ENCODE measurements around the gene FAR2. TPM values are rescaled to one million over a fixed set of nuclear protein-coding genes. Genes with fewer than 3 reads are reported as not detected.
"Not testable (repeated sequence)": the region's sequence is repeated elsewhere in the genome, so short reads cannot be mapped to it uniquely, and the experiment has no call there.

The FAR2 gene
- polyA plus RNA-seq, 1 donor (not counting 4 experiments of a cell fraction or from before 2014, with no cell fraction given), result 9.2 TPM

DNA sequence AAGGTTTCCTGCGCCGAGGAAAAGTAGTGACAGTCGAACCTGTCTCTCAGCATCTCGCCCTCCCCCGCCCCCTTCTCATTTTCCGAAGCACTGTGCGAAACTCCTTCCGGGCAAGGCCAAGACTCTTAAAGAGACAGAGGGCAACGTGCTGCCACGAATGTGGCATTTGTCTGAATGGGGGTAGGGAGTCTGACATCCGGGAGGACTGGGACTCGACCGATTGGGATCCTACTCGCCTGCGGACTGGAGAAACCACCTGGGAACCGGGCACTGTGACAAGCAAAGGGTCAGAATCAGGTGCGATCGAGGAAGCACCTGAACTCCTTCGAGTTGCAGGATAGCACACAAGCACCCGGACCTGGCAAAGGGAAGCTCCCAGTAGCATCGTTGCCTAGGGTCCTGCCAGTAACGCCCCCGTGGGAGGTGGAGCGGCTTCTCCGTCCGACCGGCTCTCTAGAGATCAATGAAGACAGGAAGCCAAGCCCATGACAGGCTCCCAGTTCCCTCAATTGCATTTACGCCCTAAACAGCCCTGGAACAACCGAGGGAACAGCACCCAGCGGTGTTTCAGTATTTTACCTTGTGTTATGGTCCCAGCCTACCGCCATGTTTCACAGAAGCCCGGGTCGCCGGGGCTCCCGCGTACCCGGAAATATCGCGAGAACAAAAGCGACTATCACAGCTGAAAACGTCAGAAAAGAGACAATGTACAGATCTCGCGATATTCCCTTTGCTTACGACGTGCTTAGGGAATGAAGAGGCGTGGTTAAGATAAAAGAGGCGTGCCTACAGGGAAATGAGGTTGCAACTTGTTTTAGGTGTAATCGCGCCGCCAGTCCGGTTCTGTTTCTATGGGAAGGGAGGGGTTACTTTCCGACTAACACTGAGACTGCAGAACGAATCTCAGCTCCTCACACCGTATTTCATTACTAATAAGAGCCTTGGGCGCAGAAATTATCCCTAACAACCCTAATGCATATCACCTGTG lies 231.8 kb downstream of the FAR2 start, which contains the start of gene ERGIC2:
ERGIC2 (minus strand) TSS at position 637 of the 988 bp plus-strand sequence. CDS start 9,539 bp downstream, outside the sequence.
- DNase-seq (ENCODE audit: low read depth, low spot score), result peak; percentile 97
- Histone ChIP-seq H3K4me2 (ENCODE audit: control insufficient read depth, extremely low read depth, insufficient read depth, low read depth, low read length) (peak within 1 kb of the TSS; percentile 97), H4K20me1 (ENCODE audit: control insufficient read depth, extremely low read depth, insufficient read depth, low read length) (no peaks in the 10 kb centered on the region), H3K4me3 (ENCODE audit: control insufficient read depth in 2 of 3, extremely low read depth in 1 of 3, insufficient read depth in 2 of 3, low read depth in 1 of 3, low read length in 3 of 3) (peak within 1 kb of the TSS; percentile 93 to 100 (median 97)), H3K9me1 (ENCODE audit: control insufficient read depth, extremely low read depth, insufficient read depth, low read length) (no peaks in the 10 kb centered on the region), H3K27me3 (ENCODE audit: control insufficient read depth, extremely low read depth, insufficient read depth, low read length) (no peaks in the 10 kb centered on the region), H3K9ac (ENCODE audit: control insufficient read depth, extremely low read depth, insufficient read depth, low read length) (peak within 1 kb of the TSS; percentile 99), H3K9me3 (ENCODE audit: control insufficient read depth, low read depth, low read length) (no peaks in the 10 kb centered on the region), H3K79me2 (ENCODE audit: control insufficient read depth, insufficient read depth, low read length) (peaks cover 49% of the 10 kb centered on the region), H3K4me1 (ENCODE audit: control insufficient read depth, extremely low read depth, insufficient read depth, low read length) (peaks cover 13% of the 10 kb centered on the region), H2AFZ (ENCODE audit: control insufficient read depth, low read length) (peak within 1 kb of the TSS; percentile 97), H3K36me3 (ENCODE audit: control insufficient read depth in 2 of 2, extremely low read depth in 1 of 2, insufficient read depth in 2 of 2, low read length in 2 of 2) (peaks cover 0 to 6% of the 10 kb centered on the region in 2 experiments), H3K27ac (ENCODE audit: control insufficient read depth, insufficient read depth, low read length) (peak within 1 kb of the TSS; percentile 99)
- peak; percentile 88 for FAIRE-seq
- dilution Hi-C loops (cut with MboI; ENCODE audit: extremely low pct_ligation_motif_present, low sequenced_read_pairs), result no loop called here
- TF ChIP-seq EZH2 (IDR thresholded peaks at IDR 0.05; ENCODE audit: low read length), result no peak
- TF ChIP-seq, protein P1, sequence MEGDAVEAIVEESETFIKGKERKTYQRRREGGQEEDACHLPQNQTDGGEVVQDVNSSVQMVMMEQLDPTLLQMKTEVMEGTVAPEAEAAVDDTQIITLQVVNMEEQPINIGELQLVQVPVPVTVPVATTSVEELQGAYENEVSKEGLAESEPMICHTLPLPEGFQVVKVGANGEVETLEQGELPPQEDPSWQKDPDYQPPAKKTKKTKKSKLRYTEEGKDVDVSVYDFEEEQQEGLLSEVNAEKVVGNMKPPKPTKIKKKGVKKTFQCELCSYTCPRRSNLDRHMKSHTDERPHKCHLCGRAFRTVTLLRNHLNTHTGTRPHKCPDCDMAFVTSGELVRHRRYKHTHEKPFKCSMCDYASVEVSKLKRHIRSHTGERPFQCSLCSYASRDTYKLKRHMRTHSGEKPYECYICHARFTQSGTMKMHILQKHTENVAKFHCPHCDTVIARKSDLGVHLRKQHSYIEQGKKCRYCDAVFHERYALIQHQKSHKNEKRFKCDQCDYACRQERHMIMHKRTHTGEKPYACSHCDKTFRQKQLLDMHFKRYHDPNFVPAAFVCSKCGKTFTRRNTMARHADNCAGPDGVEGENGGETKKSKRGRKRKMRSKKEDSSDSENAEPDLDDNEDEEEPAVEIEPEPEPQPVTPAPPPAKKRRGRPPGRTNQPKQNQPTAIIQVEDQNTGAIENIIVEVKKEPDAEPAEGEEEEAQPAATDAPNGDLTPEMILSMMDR (optimal IDR thresholded peaks at IDR 0.05 in 1 of 3, IDR thresholded peaks at IDR 0.05 in 1 of 3, conservative IDR thresholded peaks at IDR 0.05 in 1 of 3; ENCODE audit: extremely low read depth in 1 of 3, insufficient read depth in 2 of 3, low read length in 3 of 3), result no peak

DNA sequence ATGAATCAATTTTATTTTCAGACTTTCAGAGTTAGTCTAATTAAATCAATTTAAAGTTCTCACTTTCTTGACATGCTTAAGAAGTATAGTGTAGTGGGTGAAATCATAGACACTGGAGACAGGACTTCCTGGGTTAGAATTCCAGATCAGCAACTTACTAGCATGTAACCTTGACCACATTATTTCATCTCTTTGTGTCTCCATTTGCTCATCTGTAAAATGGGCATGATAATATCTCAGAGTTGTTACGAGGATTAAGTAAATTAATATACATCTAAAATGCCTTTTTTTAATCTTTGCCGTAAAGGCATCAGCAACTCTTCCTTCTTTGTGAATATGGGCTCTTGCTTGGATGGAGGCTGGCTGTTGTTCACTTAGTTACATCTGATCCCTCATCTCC lies 233.2 kb downstream of the FAR2 start:
- Histone ChIP-seq H3K9me3 (ENCODE audit: control insufficient read depth, low read depth, low read length) (no peaks in the 10 kb centered on the region), H4K20me1 (ENCODE audit: control insufficient read depth, extremely low read depth, insufficient read depth, low read length) (no peaks in the 10 kb centered on the region), H3K4me2 (ENCODE audit: control insufficient read depth, extremely low read depth, insufficient read depth, low read depth, low read length) (peak overlapping the region; percentile 93), H3K9me1 (ENCODE audit: control insufficient read depth, extremely low read depth, insufficient read depth, low read length) (no peaks in the 10 kb centered on the region), H2AFZ (ENCODE audit: control insufficient read depth, low read length) (peak overlapping the region; percentile 97), H3K4me1 (ENCODE audit: control insufficient read depth, extremely low read depth, insufficient read depth, low read length) (peaks cover 13% of the 10 kb centered on the region), H3K9ac (ENCODE audit: control insufficient read depth, extremely low read depth, insufficient read depth, low read length) (no peak overlapping the region), H3K27me3 (ENCODE audit: control insufficient read depth, extremely low read depth, insufficient read depth, low read length) (no peaks in the 10 kb centered on the region), H3K4me3 (ENCODE audit: control insufficient read depth in 2 of 3, extremely low read depth in 1 of 3, insufficient read depth in 2 of 3, low read depth in 1 of 3, low read length in 3 of 3) (no peak overlapping the region), H3K79me2 (ENCODE audit: control insufficient read depth, insufficient read depth, low read length) (peaks cover 35% of the 10 kb centered on the region), H3K27ac (ENCODE audit: control insufficient read depth, insufficient read depth, low read length) (no peak overlapping the region), H3K36me3 (ENCODE audit: control insufficient read depth in 2 of 2, extremely low read depth in 1 of 2, insufficient read depth in 2 of 2, low read length in 2 of 2) (peaks cover 0 to 3% of the 10 kb centered on the region in 2 experiments)
- dilution Hi-C loops (cut with MboI; ENCODE audit: extremely low pct_ligation_motif_present, low sequenced_read_pairs), result no loop called here
- FAIRE-seq (no peak), DNase-seq (ENCODE audit: low read depth, low spot score) (no peak)
- no peak for TF ChIP-seq EZH2 (IDR thresholded peaks at IDR 0.05; ENCODE audit: low read length)
- TF ChIP-seq, protein P1 (optimal IDR thresholded peaks at IDR 0.05 in 1 of 3, IDR thresholded peaks at IDR 0.05 in 1 of 3, conservative IDR thresholded peaks at IDR 0.05 in 1 of 3; ENCODE audit: extremely low read depth in 1 of 3, insufficient read depth in 2 of 3, low read length in 3 of 3), result no peak

DNA sequence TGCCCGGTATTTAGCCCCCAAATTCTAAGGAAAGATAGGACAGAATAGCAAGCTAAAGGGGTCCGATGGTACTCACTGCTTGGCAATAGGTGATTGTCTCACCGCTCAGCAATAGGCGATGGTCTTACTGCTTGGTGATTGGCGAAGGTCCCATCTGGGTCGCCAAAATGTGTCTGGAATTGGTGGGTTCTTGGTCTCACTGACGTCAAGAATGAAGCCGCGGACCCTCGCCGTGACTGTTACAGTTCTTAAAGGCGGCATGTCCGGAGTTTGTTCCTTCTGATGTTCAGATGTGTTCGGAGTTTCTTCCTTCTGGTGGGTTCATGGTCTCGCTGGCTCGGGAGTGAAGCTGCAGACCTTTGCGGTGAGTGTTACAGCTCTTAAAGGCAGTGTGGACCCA lies 236.1 kb downstream of the FAR2 start:
- not testable (repeated sequence) for H3K79me2 ChIP-seq (ENCODE audit: control insufficient read depth, insufficient read depth, low read length); DNase-seq (ENCODE audit: low read depth, low spot score); FAIRE-seq

More for the DNA sequence above, 236.1 kb downstream of the FAR2 start:
- H3K36me3 ChIP-seq (ENCODE audit: control insufficient read depth in 2 of 2, extremely low read depth in 1 of 2, insufficient read depth in 2 of 2, low read length in 2 of 2); H3K9ac ChIP-seq (ENCODE audit: control insufficient read depth, extremely low read depth, insufficient read depth, low read length); H3K9me3 ChIP-seq (ENCODE audit: control insufficient read depth, low read depth, low read length); H3K27ac ChIP-seq (ENCODE audit: control insufficient read depth, insufficient read depth, low read length); H3K4me1 ChIP-seq (ENCODE audit: control insufficient read depth, extremely low read depth, insufficient read depth, low read length); dilution Hi-C loops (cut with MboI; ENCODE audit: extremely low pct_ligation_motif_present, low sequenced_read_pairs); H3K27me3 ChIP-seq (ENCODE audit: control insufficient read depth, extremely low read depth, insufficient read depth, low read length); H2AFZ ChIP-seq (ENCODE audit: control insufficient read depth, low read length); H3K4me3 ChIP-seq (ENCODE audit: control insufficient read depth in 2 of 3, extremely low read depth in 1 of 3, insufficient read depth in 2 of 3, low read depth in 1 of 3, low read length in 3 of 3); H4K20me1 ChIP-seq (ENCODE audit: control insufficient read depth, extremely low read depth, insufficient read depth, low read length); H3K4me2 ChIP-seq (ENCODE audit: control insufficient read depth, extremely low read depth, insufficient read depth, low read depth, low read length); H3K9me1 ChIP-seq (ENCODE audit: control insufficient read depth, extremely low read depth, insufficient read depth, low read length): not testable (repeated sequence)

All from keratinocyte (primary cell).